ENCODE measurements around the gene ADAT1. TPM values are rescaled to one million over a fixed set of nuclear protein-coding genes. Genes with fewer than 3 reads are reported as not detected.

Gene ADAT1
- total RNA-seq (52.4 and 66.1 TPM in 2 replicates), polyA plus RNA-seq (21.6 and 23.3 TPM in 2 replicates)

- H3K27ac ChIP-seq = peak within 1 kb of the TSS; percentile 81
These were observed at the start of gene ADAT1 for GRCh38 chr16:75622761-75623605. Gene ADAT1 (minus strand): TSS chr16:75623281. CDS start chr16:75620799, 2,482 bp downstream.

GRCh38 chr16:75667503-75667902 lies 44.4 kb upstream of the ADAT1 start:
- TF ChIP-seq, protein P1, sequence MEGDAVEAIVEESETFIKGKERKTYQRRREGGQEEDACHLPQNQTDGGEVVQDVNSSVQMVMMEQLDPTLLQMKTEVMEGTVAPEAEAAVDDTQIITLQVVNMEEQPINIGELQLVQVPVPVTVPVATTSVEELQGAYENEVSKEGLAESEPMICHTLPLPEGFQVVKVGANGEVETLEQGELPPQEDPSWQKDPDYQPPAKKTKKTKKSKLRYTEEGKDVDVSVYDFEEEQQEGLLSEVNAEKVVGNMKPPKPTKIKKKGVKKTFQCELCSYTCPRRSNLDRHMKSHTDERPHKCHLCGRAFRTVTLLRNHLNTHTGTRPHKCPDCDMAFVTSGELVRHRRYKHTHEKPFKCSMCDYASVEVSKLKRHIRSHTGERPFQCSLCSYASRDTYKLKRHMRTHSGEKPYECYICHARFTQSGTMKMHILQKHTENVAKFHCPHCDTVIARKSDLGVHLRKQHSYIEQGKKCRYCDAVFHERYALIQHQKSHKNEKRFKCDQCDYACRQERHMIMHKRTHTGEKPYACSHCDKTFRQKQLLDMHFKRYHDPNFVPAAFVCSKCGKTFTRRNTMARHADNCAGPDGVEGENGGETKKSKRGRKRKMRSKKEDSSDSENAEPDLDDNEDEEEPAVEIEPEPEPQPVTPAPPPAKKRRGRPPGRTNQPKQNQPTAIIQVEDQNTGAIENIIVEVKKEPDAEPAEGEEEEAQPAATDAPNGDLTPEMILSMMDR (IDR thresholded peaks at IDR 0.05; ENCODE audit: low read depth, low read length) = no peak
- Histone ChIP-seq H3K27ac (no peak overlapping the region), H3K36me3 (no peaks in the 10 kb centered on the region), H3K9me3 (ENCODE audit: low read depth) (no peaks in the 10 kb centered on the region), H3K27me3 (no peaks in the 10 kb centered on the region), H3K4me1 (ENCODE audit: low read depth) (no peaks in the 10 kb centered on the region), H3K4me3 (no peak overlapping the region)
- no peak for DNase-seq (ENCODE audit: low read depth in 1 of 2, low spot score in 1 of 2)

More at GRCh38 chr16:75622761-75623605, at the start of gene ADAT1:
- H3K9me3 ChIP-seq (ENCODE audit: low read depth) = no peaks in the 10 kb centered on the region
- peak within 1 kb of the TSS; percentile 66 for H3K4me3 ChIP-seq
- H3K4me1 ChIP-seq (ENCODE audit: low read depth) = peaks cover 9% of the 10 kb centered on the region
- no peaks in the 10 kb centered on the region for H3K27me3 ChIP-seq
- peak; percentile 99 to 100 for DNase-seq (ENCODE audit: low read depth in 1 of 2, low spot score in 1 of 2)
- H3K36me3 ChIP-seq = peaks cover 16% of the 10 kb centered on the region
- TF ChIP-seq, protein P1 (IDR thresholded peaks at IDR 0.05; ENCODE audit: low read depth, low read length) = no peak

DNA sequence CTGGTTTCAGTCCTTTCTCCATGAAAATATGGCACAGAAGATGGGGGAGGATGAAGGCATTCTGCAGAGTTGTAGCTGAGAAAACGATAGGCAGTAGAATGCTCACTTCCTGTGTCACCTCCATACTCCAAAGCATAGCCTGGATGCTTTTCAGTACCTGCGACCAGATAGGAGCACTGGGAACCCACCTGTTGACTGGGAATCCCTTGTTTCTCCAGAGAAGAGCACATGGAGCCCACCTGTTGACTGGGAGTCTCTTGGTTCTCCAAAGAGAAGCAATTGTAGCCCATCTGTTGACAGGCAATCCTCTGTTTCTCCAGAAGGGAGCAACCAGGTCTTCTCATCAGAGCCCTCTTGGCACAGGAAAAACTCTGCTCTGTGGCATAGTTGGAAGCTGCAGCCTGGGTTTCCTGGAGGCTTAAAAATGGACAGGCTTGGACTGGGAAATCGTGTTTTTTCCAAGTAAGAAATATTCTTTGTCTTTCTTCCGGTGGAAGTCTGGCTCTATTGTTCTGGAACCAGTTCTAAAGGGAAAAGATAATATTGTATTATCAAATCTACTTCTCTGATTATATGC lies 37.7 kb upstream of the ADAT1 start:
- TF ChIP-seq, protein P1 (IDR thresholded peaks at IDR 0.05; ENCODE audit: low read depth, low read length) = no peak
- H3K36me3 ChIP-seq = peaks cover 26% of the 10 kb centered on the region
- H3K4me1 ChIP-seq (ENCODE audit: low read depth) = no peaks in the 10 kb centered on the region
- no peak overlapping the region for H3K27ac ChIP-seq
- H3K9me3 ChIP-seq (ENCODE audit: low read depth) = no peaks in the 10 kb centered on the region
- H3K27me3 ChIP-seq = no peaks in the 10 kb centered on the region
- no peak overlapping the region for H3K4me3 ChIP-seq
- DNase-seq (ENCODE audit: low read depth in 1 of 2, low spot score in 1 of 2) = peak in 1 of 2 donors; percentile 12

DNA sequence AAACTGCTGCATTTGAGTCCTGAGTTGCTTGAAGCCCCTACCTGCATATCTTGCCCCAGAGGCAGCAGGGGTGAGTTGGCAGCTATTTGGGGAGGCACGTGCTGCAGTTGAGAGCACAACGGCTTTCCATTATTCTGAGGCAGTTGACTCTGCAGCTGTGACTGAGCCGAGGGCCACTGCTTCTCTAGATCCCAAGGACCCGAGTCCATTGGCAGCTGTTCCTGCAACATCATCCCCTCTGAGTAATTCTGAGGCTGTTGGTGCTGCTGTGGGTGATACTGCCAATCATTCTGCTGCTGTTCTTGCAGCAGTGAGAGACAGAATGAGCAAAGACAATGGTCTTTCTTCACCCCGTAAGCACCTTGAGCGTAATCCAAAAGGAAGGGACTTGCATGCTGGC lies 37.2 kb upstream of the ADAT1 start:
- H3K9me3 ChIP-seq (ENCODE audit: low read depth) = no peaks in the 10 kb centered on the region
- H3K27ac ChIP-seq = no peak overlapping the region
- no peak overlapping the region for H3K4me3 ChIP-seq
- DNase-seq (ENCODE audit: low read depth in 1 of 2, low spot score in 1 of 2) = no peak
- TF ChIP-seq, protein P1 (IDR thresholded peaks at IDR 0.05; ENCODE audit: low read depth, low read length) = no peak
- no peaks in the 10 kb centered on the region for H3K27me3 ChIP-seq
- H3K36me3 ChIP-seq = peaks cover 31% of the 10 kb centered on the region
- no peaks in the 10 kb centered on the region for H3K4me1 ChIP-seq (ENCODE audit: low read depth)

DNA sequence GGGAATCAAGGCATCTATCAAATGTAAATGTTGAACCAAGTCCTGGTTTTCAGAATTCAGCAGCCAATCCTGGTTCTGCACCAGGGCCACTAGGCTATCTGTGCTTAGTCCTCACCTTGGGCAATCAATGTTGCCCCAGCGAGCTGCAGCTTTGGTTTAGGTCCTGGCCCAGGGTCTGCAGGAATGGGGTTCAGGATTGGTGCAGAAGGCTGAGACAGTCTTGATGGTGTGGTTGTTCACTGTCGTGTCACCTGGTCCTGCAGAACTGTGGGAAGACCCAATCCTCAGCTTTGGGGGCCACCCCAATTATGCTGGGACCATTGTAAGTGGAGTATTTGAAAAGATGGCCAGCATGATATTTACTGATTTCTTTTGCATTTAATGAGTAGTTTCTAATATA lies 35.1 kb upstream of the ADAT1 start:
- no peaks in the 10 kb centered on the region for H3K9me3 ChIP-seq (ENCODE audit: low read depth)
- H3K27ac ChIP-seq = no peak overlapping the region
- no peak for DNase-seq (ENCODE audit: low read depth in 1 of 2, low spot score in 1 of 2)
- no peaks in the 10 kb centered on the region for H3K4me1 ChIP-seq (ENCODE audit: low read depth)
- TF ChIP-seq, protein P1 (IDR thresholded peaks at IDR 0.05; ENCODE audit: low read depth, low read length) = no peak
- H3K4me3 ChIP-seq = no peak overlapping the region
- H3K27me3 ChIP-seq = no peaks in the 10 kb centered on the region
- peaks cover 43% of the 10 kb centered on the region for H3K36me3 ChIP-seq

All from cardiac muscle cell (in vitro differentiated cells and primary cell).